Mammary epithelial cell (primary cell): ENCODE results near the gene HESX1.

Experiments
- EZH2 ChIP-seq: IDR thresholded peaks from 2 replicates; pipeline ENCODE4 v1.6.1; 2012; ENCODE audit warnings: low read length, inconsistent platforms, borderline replicate concordance
- TF ChIP-seq, protein P1 (sequence below), 2 donors: IDR thresholded peaks in 1 of 2; conservative IDR thresholded peaks in 1 of 2; 2 replicates each; pipeline ENCODE4 v1.5.1; 2011 to 2012; ENCODE audit warnings: inconsistent platforms in 2 of 2, low read length in 2 of 2, mild to moderate bottlenecking in 2 of 2, control low read depth in 1 of 2, low read depth in 1 of 2; ENCODE audit not compliant: insufficient read depth in 1 of 2; ENCODE audit errors: extremely low read depth in 1 of 2

DNA sequence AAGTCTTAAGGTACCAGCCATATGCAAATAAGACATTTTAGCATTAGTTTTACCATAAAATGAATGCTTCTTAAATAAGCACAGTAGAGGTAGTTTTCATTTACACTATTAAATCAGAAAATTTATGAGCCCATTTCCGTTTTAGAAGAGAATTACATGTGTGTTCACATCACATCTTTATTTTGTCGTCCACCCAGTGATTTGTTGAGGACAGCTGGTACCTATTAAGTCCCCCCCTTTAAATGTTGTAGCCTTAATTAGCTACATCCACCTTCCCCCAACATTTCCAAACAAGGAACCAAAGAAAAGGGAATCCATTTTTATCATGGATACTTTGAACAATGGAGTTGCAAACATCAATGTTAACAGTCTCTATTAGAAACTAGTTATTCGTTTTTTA lies 41.5 kb downstream of the HESX1 start:
- TF ChIP-seq, protein P1, sequence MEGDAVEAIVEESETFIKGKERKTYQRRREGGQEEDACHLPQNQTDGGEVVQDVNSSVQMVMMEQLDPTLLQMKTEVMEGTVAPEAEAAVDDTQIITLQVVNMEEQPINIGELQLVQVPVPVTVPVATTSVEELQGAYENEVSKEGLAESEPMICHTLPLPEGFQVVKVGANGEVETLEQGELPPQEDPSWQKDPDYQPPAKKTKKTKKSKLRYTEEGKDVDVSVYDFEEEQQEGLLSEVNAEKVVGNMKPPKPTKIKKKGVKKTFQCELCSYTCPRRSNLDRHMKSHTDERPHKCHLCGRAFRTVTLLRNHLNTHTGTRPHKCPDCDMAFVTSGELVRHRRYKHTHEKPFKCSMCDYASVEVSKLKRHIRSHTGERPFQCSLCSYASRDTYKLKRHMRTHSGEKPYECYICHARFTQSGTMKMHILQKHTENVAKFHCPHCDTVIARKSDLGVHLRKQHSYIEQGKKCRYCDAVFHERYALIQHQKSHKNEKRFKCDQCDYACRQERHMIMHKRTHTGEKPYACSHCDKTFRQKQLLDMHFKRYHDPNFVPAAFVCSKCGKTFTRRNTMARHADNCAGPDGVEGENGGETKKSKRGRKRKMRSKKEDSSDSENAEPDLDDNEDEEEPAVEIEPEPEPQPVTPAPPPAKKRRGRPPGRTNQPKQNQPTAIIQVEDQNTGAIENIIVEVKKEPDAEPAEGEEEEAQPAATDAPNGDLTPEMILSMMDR (conservative IDR thresholded peaks at IDR 0.05 in 1 of 2, IDR thresholded peaks at IDR 0.05 in 1 of 2; ENCODE audit: extremely low read depth in 1 of 2, insufficient read depth in 1 of 2, low read depth in 1 of 2, low read length in 2 of 2) = no peak
- TF ChIP-seq EZH2 = no peak
